Esophagus muscularis mucosa (tissue), 3 donors: Measurements from ENCODE around the gene TRDN.

Experiments
- POLR2AphosphoS5 ChIP-seq, 2 donors: sonication (generic); formaldehyde crosslinking; IDR thresholded peaks; one replicate each; pipeline ENCODE4 v1.6.1; 2017; ENCODE audit warnings: antibody characterized with exemption in 2 of 2
- TF ChIP-seq, protein P1 (sequence below), 3 experiments: fragments of 200-600 bp in 2 of 3; fragments of 450-650 bp in 1 of 3; sonication (generic) in 2 of 3; IDR thresholded peaks; one replicate each; pipeline ENCODE4 v1.5.1; 2017 to 2019; ENCODE audit warnings: antibody characterized with exemption in 3 of 3, mild to moderate bottlenecking in 2 of 3, moderate library complexity in 1 of 3

DNA sequence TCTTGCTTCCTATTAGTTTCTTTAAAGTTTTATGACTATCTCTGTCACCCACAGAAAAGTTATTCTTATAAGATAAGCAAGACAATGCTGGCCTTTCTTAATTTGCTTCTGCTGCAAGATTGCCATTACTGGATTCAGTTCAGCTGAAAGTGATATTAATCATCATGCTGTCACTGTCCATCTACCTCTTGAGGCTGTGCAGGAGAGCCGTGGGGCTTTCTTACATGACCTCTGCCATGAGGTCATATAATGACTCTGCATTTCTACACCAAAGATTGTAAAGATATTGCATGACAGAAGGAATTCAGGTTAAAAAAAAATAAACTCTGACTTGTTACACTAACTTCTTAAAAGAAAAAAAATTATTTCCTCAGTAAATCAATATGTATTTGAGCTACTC, 106.9 kb downstream of the TRDN start:
- no peak for TF ChIP-seq POLR2AphosphoS5 (IDR thresholded peaks at IDR 0.05)
- TF ChIP-seq, protein P1, sequence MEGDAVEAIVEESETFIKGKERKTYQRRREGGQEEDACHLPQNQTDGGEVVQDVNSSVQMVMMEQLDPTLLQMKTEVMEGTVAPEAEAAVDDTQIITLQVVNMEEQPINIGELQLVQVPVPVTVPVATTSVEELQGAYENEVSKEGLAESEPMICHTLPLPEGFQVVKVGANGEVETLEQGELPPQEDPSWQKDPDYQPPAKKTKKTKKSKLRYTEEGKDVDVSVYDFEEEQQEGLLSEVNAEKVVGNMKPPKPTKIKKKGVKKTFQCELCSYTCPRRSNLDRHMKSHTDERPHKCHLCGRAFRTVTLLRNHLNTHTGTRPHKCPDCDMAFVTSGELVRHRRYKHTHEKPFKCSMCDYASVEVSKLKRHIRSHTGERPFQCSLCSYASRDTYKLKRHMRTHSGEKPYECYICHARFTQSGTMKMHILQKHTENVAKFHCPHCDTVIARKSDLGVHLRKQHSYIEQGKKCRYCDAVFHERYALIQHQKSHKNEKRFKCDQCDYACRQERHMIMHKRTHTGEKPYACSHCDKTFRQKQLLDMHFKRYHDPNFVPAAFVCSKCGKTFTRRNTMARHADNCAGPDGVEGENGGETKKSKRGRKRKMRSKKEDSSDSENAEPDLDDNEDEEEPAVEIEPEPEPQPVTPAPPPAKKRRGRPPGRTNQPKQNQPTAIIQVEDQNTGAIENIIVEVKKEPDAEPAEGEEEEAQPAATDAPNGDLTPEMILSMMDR (IDR thresholded peaks at IDR 0.05): no peak
